H1 (cell line): ENCODE results near the gene MRRF. TPM values are rescaled to one million over a fixed set of nuclear protein-coding genes. Genes with fewer than 3 reads are reported as not detected.

ENCODE experiments used
- CTCF ChIA-PET: fragments of 300-600 bp; sonication (Branson Sonifier 250); formaldehyde crosslinking; loops from one replicate; lab custom pipeline; 2021; ENCODE audit not compliant: partially characterized antibody; lab: Charles Lee
- POLR2A ChIA-PET: fragments of 300-600 bp; sonication (Branson Sonifier 250); formaldehyde crosslinking; loops from one replicate; lab custom pipeline; 2021; ENCODE audit warnings: inconsistent platforms; ENCODE audit not compliant: partially characterized antibody; lab: Charles Lee
- DNase-seq, 2 experiments: peaks; one replicate each; pipeline versions ENCODE4 v3.0.0 to v3.0.0-alpha.2; 2010 to 2022; ENCODE audit warnings: low spot score in 2 of 2, low read depth in 1 of 2, mixed read lengths in 1 of 2
- FAIRE-seq: peaks from 2 replicates; lab custom pipeline; 2011; peaks lifted over from hg19 to GRCh38; lab: Jason Lieb, UNC
- H2AFZ ChIP-seq: 2 replicates; pipeline ENCODE4 v1.8.1; 2012; ENCODE audit warnings: low read length, inconsistent platforms
- H2AK5ac ChIP-seq: 2 replicates; pipeline ENCODE4 v1.6.1; 2013; ENCODE audit warnings: low read depth, low read length
- H2BK120ac ChIP-seq: replicated peaks from 2 replicates; pipeline ENCODE3; 2013; ENCODE audit warnings: low read depth, low read length, inconsistent platforms
- H2BK12ac ChIP-seq: 2 replicates; pipeline ENCODE4 v1.6.1; 2013; ENCODE audit warnings: low read depth, low read length
- H2BK15ac ChIP-seq: 2 replicates; pipeline ENCODE4 v1.6.1; 2013; ENCODE audit warnings: low read length
- H2BK20ac ChIP-seq: 2 replicates; pipeline ENCODE4 v1.6.1; 2013; ENCODE audit warnings: low read length
- H2BK5ac ChIP-seq: 2 replicates; pipeline ENCODE4 v1.6.1; 2013; ENCODE audit warnings: low read depth, low read length
- H3K14ac ChIP-seq: 2 replicates; pipeline ENCODE4 v1.6.1; 2013; ENCODE audit warnings: inconsistent platforms; ENCODE audit not compliant: insufficient read length
- H3K18ac ChIP-seq: 2 replicates; pipeline ENCODE4 v1.6.1; 2013; ENCODE audit warnings: low read length; ENCODE audit errors: extremely low read depth
- H3K23ac ChIP-seq: 2 replicates; pipeline ENCODE4 v1.6.1; 2013; ENCODE audit warnings: inconsistent platforms; ENCODE audit not compliant: insufficient read length
- H3K23me2 ChIP-seq: 2 replicates; pipeline ENCODE4 v1.6.1; 2013; ENCODE audit warnings: low read depth, low read length
- H3K27ac ChIP-seq: 2 replicates; pipeline ENCODE4 v1.6.1; 2011; ENCODE audit warnings: low read depth, low read length, inconsistent platforms
- H3K27me3 ChIP-seq, 4 experiments: replicated peaks in 1 of 4; 1 replicate in 1 of 4; 2 replicates in 3 of 4; pipeline versions ENCODE4 v1.6.1 to v1.8.1; 2011 to 2013; ENCODE audit warnings: low read length in 3 of 4, mild to moderate bottlenecking in 3 of 4, inconsistent platforms in 2 of 4, mixed read lengths in 2 of 4, moderate library complexity in 1 of 4; ENCODE audit not compliant: control insufficient read depth in 3 of 4, insufficient read depth in 3 of 4; ENCODE audit errors: extremely low read depth in 1 of 4
- H3K36me3 ChIP-seq, 4 experiments: 2 replicates each; pipeline versions ENCODE4 v1.6.1 to v1.8.1; 2011 to 2013; ENCODE audit warnings: mild to moderate bottlenecking in 4 of 4, low read length in 3 of 4, moderate library complexity in 2 of 4, control low read depth in 1 of 4, inconsistent platforms in 1 of 4; ENCODE audit not compliant: insufficient read depth in 4 of 4, control insufficient read depth in 2 of 4
- H3K4ac ChIP-seq: replicated peaks from 2 replicates; pipeline ENCODE3; 2013; ENCODE audit warnings: low read length, low read depth, mixed read lengths, inconsistent platforms; ENCODE audit not compliant: insufficient read length
- H3K4me1 ChIP-seq, 4 experiments: replicated peaks in 1 of 4; 1 replicate in 1 of 4; 2 replicates in 3 of 4; pipeline versions ENCODE4 v1.6.1 to v1.8.1; 2011 to 2013; ENCODE audit warnings: low read length in 3 of 4, inconsistent platforms in 2 of 4, mixed read lengths in 1 of 4; ENCODE audit not compliant: insufficient read depth in 4 of 4, control insufficient read depth in 3 of 4
- H3K4me2 ChIP-seq, 2 experiments: 2 replicates each; pipeline versions ENCODE4 v1.6.1 to v1.8.1; 2011 to 2013; ENCODE audit warnings: low read depth in 2 of 2, low read length in 2 of 2, control low read depth in 1 of 2, inconsistent platforms in 1 of 2, mild to moderate bottlenecking in 1 of 2; ENCODE audit not compliant: insufficient read depth in 1 of 2
- H3K4me3 ChIP-seq, 4 experiments: fragments of 200-600, 300-600 bp in 1 of 4; sonication (generic), shearing (Covaris generic), sonication (Bioruptor Twin) in 1 of 4; 2 replicates each; pipeline versions ENCODE4 v1.5.1 to v1.8.1; 2011 to 2016; ENCODE audit warnings: low read length in 4 of 4, low read depth in 3 of 4, control low read depth in 2 of 4, inconsistent platforms in 2 of 4, mild to moderate bottlenecking in 2 of 4, mixed read lengths in 1 of 4, moderate library complexity in 1 of 4; ENCODE audit not compliant: insufficient read depth in 2 of 4; ENCODE audit errors: extremely low read depth in 1 of 4
- H3K56ac ChIP-seq: replicated peaks from 2 replicates; pipeline ENCODE3; 2013; ENCODE audit warnings: low read depth, mild to moderate bottlenecking, mixed read lengths, low read length, inconsistent platforms; ENCODE audit not compliant: insufficient read length
- H3K79me1 ChIP-seq: 2 replicates; pipeline ENCODE4 v1.6.1; 2013; ENCODE audit warnings: low read depth, low read length, control low read depth
- H3K79me2 ChIP-seq, 2 experiments: 2 replicates each; pipeline versions ENCODE4 v1.6.1 to v1.8.1; 2012 to 2013; ENCODE audit warnings: low read length in 2 of 2, mild to moderate bottlenecking in 2 of 2, inconsistent platforms in 1 of 2; ENCODE audit not compliant: insufficient read depth in 2 of 2, control insufficient read depth in 1 of 2
- H3K9ac ChIP-seq, 4 experiments: replicated peaks in 1 of 4; 1 replicate in 1 of 4; 2 replicates in 3 of 4; pipeline versions ENCODE4 v1.6.1 to v1.8.1; 2011 to 2013; ENCODE audit warnings: low read depth in 3 of 4, low read length in 3 of 4, control low read depth in 2 of 4, mild to moderate bottlenecking in 2 of 4, moderate library complexity in 2 of 4, inconsistent platforms in 1 of 4; ENCODE audit errors: extremely low read depth in 1 of 4
- H3K9me3 ChIP-seq, 2 experiments: 2 replicates each; pipeline versions ENCODE4 v1.6.1 to v1.8.1; 2012 to 2013; ENCODE audit warnings: mild to moderate bottlenecking in 2 of 2, moderate library complexity in 2 of 2, control low read depth in 1 of 2, inconsistent platforms in 1 of 2, low read depth in 1 of 2, low read length in 1 of 2, mixed read lengths in 1 of 2; ENCODE audit not compliant: insufficient read depth in 2 of 2
- H4K20me1 ChIP-seq, 2 experiments: replicated peaks in 1 of 2; 2 replicates each; pipeline versions ENCODE3 to v1.8.1; 2011 to 2013; ENCODE audit warnings: inconsistent platforms in 2 of 2, low read length in 2 of 2, mild to moderate bottlenecking in 1 of 2; ENCODE audit not compliant: insufficient read depth in 2 of 2, control insufficient read depth in 1 of 2
- H4K5ac ChIP-seq: 2 replicates; pipeline ENCODE4 v1.6.1; 2013; ENCODE audit warnings: low read length, low read depth, mixed read lengths, inconsistent platforms; ENCODE audit not compliant: insufficient read length
- H4K8ac ChIP-seq: 2 replicates; pipeline ENCODE4 v1.8.0; 2013; ENCODE audit warnings: mild to moderate bottlenecking, moderate library complexity, low read length, inconsistent platforms; ENCODE audit not compliant: insufficient read depth; ENCODE audit errors: extremely low read depth
- H4K91ac ChIP-seq: replicated peaks from 2 replicates; pipeline ENCODE3; 2013; ENCODE audit warnings: low read length, mixed read lengths, inconsistent platforms; ENCODE audit not compliant: insufficient read length
- BCL11A ChIP-seq, 2 experiments: IDR thresholded peaks; one replicate each; pipeline ENCODE4 v1.6.1; 2011; ENCODE audit warnings: low read depth in 2 of 2, low read length in 2 of 2, mild to moderate bottlenecking in 2 of 2
- JUN ChIP-seq: IDR thresholded peaks from 2 replicates; pipeline ENCODE4 v1.6.1; 2011; ENCODE audit warnings: low read depth, mild to moderate bottlenecking, improper control_type of control experiment, low read length
- SUZ12 ChIP-seq: fragments of 200-600 bp; sonication (generic); IDR thresholded peaks from 2 replicates; pipeline ENCODE4 v1.6.1; 2012; ENCODE audit warnings: mild to moderate bottlenecking, inconsistent platforms, low read length, moderate library complexity, mixed read lengths
- TAF1 ChIP-seq: IDR thresholded peaks from 2 replicates; pipeline ENCODE4 v1.6.1; 2011; ENCODE audit warnings: mild to moderate bottlenecking, low read depth, low read length
- ZNF274 ChIP-seq: IDR thresholded peaks from 2 replicates; pipeline ENCODE4 v1.7.0; 2012; ENCODE audit warnings: low read length, borderline replicate concordance; ENCODE audit errors: extremely low read depth
- WGBS, 2 experiments: shearing (Covaris generic) in 1 of 2; methylation state at CpG; one replicate each; pipeline versions ENCODE4 v1.1.6 to v1.1.7; 2013 to 2015; ENCODE audit warnings: low lambda C conversion rate in 2 of 2, mixed read lengths in 2 of 2, inconsistent platforms in 1 of 2, low coverage in 1 of 2, missing lambda C conversion rate in 1 of 2; ENCODE audit not compliant: insufficient replicate concordance in 2 of 2, insufficient coverage in 1 of 2, insufficient read length in 1 of 2; ENCODE audit errors: extremely low coverage in 1 of 2, missing lambda C conversion rate in 1 of 2; 5-methylcytosine and 5-hydroxymethylcytosine counted together
- polyA plus RNA-seq, 7 experiments: library from polyadenylated mRNA; depleted of rRNA in 3 of 7; stranded (reverse) in 5 of 7; unstranded in 2 of 7; fragments of >200 nt in 5 of 7; fragments of 200-250 nt in 2 of 7; gene quantifications; 1 replicate in 5 of 7; 2 replicates in 1 of 7; 4 replicates in 1 of 7; pipeline versions ENCODE4 v1.2.1 to v1.2.3, GENCODE V29; 2011 to 2013; ENCODE audit warnings: missing spikeins in 2 of 7, mixed read lengths in 2 of 7
- total RNA-seq: library from RNA; stranded (reverse); fragmentation: NEBNext Ultra II Directional; extraction: Animal tissue kit (Norgen Biotek cat#: 25700); gene quantifications from 2 replicates; pipeline ENCODE4 v1.2.1, GENCODE V29; 2021
- TF ChIP-seq, protein P1 (sequence below): IDR thresholded peaks from 2 replicates; pipeline ENCODE4 v1.6.1; 2012; ENCODE audit warnings: inconsistent platforms

MRRF gene
- total and polyA plus RNA-seq, 2 of the 8 experiments (the other 6 are each of a cell fraction or from before 2014, with no cell fraction given), result 29.4 to 47.8 TPM

DNA sequence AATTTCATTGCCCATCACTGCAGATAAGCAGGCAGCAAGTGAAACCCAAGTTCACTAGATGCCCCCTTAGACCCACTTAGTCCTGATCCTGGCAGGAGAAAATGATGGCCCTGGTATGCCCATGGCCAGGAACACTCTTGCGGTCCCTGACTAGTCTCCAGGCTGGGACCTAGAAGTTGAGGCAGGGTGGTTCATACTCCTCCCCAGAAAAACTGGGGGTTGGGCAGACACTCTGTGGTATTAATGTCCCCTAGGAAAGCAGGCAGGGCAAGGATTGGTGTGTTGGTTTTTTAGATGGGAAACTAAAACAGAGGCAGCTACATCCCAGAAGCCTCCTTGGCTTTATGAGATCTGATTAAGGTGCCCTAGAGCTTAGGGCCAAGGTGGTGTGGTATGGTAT lies 49.0 kb upstream of the MRRF start:
- Histone ChIP-seq H3K9me3 (peaks cover 0 to 3% of the 10 kb centered on the region in 2 experiments; a peak in 1 of 4 replicates), H3K4me2 (no peak overlapping the region), H4K91ac (no peak overlapping the region), H4K20me1 (peaks cover 10 to 19% of the 10 kb centered on the region in 2 experiments), H3K27me3 (peaks cover 70 to 92% (median 87%) of the 10 kb centered on the region in 4 experiments), H2BK15ac (no peak overlapping the region), H3K4me3 (no peak overlapping the region), H2AFZ (no peak overlapping the region), H3K23me2 (peaks cover 24% of the 10 kb centered on the region; the same call in 1 of the 2 replicates), H3K79me1 (no peaks in the 10 kb centered on the region; the same call in 1 of the 2 replicates), H3K14ac (no peak overlapping the region), H3K4me1 (peaks cover 2 to 32% (median 28%) of the 10 kb centered on the region in 4 experiments), H2BK20ac (no peak overlapping the region), H2BK120ac (no peak overlapping the region), H3K9ac (no peak overlapping the region), H3K79me2 (no peaks in the 10 kb centered on the region), H3K23ac (no peak overlapping the region), H4K5ac (no peak overlapping the region), H3K56ac (no peak overlapping the region), H3K36me3 (no peaks in the 10 kb centered on the region; a peak in 1 of 8 replicates), H2BK5ac (no peak overlapping the region), H4K8ac (no peak overlapping the region), H2BK12ac (no peak overlapping the region), H3K18ac (no peak overlapping the region), H2AK5ac (no peak overlapping the region), H3K4ac (no peak overlapping the region), H3K27ac (no peak overlapping the region)
- FAIRE-seq (no peak), DNase-seq (no peak)
- 71% methylated on average over 1 of the region's 1 CpG; no CpG with 5 or more reads in 1 of the 2 experiments for WGBS, 2 experiments
- ChIA-PET CTCF (interaction anchor here (0.9 to 5.2 kb wide), 4 partner anchors 57 to 117 kb away, joined by 3 to 56 read pairs (median 6); partner anchors contain the start of genes MORN5 and NDUFA8), POLR2A (interaction anchor here (2.6 kb wide), 1 partner anchor 10 kb away, joined by 26 read pairs; no protein-coding TSS in a partner anchor)
- TF ChIP-seq SUZ12 (no peak; the same call in 1 of the 2 replicates), BCL11A (IDR thresholded peaks at IDR 0.05; ENCODE audit: low read depth in 2 of 2, low read length in 2 of 2) (no peak), ZNF274 (no peak), TAF1 (no peak), JUN (no peak)
- TF ChIP-seq, protein P1, sequence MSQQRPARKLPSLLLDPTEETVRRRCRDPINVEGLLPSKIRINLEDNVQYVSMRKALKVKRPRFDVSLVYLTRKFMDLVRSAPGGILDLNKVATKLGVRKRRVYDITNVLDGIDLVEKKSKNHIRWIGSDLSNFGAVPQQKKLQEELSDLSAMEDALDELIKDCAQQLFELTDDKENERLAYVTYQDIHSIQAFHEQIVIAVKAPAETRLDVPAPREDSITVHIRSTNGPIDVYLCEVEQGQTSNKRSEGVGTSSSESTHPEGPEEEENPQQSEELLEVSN, result no peak
